GDM1 (cell line): ENCODE data around the gene SLCO3A1.
"Not testable (repeated sequence)": the region's sequence is repeated elsewhere in the genome, so short reads cannot be mapped to it uniquely, and the experiment has no call there.

Source experiments
- DNase-seq: peaks from one replicate; lab custom pipeline; 2025; lab: John Stamatoyannopoulos, UW

Gene SLCO3A1

DNA sequence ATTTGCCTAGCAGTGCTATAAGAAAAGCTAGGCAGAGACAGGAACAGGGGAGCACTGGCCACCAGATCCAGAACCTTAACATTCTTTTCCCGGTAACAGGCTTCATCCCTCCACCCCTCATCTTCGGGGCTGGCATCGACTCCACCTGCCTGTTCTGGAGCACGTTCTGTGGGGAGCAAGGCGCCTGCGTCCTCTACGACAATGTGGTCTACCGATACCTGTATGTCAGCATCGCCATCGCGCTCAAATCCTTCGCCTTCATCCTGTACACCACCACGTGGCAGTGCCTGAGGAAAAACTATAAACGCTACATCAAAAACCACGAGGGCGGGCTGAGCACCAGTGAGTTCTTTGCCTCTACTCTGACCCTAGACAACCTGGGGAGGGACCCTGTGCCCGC, 309.1 kb downstream of the SLCO3A1 start:
- DNase-seq, result no peak

DNA sequence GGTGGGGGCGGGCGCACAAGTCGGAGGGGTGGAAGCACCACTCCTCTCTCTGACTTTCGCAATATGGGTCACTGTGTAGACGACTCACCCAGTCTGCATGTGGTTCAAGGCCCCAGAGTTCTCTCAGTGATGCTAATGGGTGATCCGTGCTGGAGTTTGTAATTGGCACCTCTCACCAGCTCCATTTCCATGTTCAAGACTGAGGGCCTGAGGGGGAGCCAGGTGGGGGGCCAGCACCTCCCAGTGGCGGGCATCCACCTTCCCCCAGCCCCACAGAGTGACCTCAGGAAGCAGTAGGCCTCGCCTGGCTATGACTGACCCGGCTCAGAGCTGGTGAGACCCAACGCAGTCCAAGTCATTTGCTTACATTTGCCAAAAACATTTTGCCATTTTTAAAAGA, 310.1 kb downstream of the SLCO3A1 start:
- DNase-seq, result no peak

DNA sequence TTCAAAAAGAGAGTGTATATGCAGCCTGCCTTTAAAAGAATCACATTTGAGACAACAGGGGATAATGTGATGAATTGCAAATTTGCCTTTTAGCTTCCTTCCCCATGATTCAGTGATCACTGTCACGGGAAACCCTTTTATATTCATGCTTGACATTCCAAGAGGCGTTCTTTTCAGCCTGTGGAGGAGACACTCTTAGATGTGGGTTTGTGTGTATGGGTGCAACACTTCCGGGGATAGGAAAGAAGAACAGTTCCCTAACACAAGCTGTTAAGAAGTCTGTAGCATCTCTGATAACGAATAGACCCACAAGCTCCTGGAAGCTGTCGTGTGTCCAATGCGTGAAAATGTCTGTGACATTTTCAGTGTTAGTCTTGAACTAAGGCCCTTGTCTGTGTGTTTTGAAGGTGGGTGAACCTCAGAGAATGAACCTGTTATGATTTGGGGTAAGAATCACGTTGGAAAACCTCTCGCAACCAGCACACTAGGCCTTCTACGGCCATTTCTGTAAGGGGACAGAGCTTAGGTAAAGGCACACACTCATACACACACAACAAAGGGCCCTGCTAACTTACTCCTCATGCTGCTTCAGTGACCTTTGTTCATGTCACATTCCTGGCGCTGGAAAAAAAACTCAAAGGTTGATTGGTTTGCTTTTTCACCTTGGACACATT, 311.0 kb downstream of the SLCO3A1 start:
- no peak for DNase-seq

DNA sequence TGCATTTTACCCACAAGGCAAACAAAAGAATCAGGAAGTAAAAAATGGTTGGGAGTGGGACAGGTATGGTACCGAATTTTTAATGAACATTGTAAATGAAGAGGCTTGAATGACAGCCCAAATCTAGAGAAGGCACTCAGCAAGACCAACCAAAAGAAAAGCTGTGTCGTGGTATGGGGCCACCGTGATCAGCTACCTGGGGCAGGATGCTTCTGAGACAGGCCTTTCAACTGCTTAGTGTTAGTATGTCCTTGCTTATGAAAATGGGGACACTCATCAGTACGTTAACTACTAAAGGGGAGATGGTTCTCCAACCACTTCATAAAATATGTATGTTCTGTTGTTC, 311.5 kb downstream of the SLCO3A1 start:
- DNase-seq, result no peak

DNA sequence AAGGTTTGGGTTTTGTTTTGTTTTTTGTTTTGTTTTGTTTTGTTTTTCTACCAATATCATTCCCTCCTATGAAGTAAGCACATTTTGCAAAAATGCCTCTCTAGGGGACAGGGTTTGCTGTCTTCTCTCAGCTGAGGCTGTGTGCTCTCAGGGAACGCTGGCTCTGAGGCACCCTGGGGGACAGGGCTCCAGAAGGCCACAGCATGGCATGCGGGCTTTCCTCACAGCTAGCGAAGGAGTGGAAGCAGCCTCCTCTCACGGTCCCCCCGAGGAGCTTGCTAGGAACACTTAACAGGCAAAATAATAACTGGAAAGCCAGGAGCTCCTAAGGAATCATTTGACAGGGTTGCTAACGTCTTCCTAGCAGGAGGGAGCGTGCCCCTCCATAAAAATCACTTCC, 312.5 kb downstream of the SLCO3A1 start:
- DNase-seq, result no peak

DNA sequence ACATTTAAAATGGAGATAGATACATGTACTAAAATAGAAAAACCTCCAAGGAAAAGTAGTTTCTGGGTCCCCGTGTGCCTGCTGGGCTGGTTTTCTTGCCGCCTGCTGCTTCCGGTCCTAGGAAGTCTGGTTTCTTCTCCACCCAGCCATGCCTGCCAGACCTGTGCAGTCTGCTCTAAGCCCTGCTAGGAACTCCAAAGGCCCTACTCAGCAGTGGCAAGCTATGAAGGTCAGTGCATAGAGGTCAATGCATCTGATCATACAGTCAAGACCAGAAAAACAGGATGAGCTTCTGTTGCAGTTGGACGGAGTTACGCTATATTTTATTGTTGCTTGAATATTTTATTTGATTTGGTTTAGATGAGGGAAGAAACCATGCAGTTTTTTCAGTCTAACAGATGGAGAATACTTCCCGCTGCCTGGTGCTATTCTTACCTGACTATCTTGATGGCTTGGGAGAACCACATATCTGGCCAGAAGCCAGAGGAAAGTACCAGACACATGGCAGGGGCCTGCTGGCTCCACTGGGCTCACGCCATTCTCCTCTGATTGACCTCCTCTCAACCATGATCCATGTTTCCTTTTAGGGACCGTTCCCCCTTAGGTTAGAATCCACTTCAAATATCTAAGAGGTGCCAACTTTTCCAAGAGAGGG, 313.4 kb downstream of the SLCO3A1 start:
- DNase-seq, result no peak

DNA sequence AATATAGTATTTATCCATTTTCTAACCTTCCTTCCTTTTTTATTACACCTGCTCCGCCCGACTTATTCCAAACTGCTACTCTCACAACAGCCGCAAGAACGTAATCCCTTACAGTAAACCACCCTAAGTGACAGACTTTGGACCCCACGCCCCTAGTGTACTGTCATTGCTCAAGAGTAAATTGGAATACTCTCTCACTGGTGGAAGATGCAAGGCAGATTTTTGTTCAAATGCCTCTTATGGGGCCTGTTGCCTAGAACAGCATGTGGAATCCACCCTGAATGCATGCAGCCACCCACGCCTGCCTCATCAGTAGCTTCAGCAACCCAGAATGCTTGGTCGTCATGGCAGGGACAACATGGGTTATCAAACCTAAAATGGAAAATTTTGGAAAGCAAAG, 313.9 kb downstream of the SLCO3A1 start:
- DNase-seq, result no peak

DNA sequence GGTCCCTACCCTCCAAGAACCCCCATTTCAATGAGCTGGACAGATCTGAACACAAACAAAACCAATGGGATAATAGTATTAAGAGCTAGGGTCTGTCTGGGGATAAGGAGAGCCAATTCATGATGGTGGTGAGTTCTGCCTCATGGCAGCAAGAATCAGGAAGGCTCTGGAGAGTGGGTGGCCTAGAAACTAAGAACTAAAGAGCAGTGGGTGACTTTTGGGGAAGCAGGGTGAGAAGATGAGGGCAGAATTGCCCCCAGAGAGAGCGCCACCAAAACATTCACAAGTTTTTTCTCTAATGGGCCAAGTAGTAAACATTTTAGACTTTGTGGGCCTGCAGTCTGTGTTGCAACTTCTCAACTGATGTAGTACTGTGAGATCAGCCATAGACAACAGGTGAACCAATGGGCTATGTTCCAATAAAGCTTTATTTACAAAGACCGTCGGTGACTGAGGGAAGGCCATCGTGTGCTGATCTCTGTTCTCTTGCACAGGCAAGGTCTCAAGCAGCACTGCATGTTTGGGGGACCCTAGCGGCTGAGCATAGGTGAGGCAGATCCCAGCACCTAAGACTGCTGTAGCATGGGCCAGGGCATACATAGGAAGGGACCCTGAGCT, 314.7 kb downstream of the SLCO3A1 start:
- no peak for DNase-seq

DNA sequence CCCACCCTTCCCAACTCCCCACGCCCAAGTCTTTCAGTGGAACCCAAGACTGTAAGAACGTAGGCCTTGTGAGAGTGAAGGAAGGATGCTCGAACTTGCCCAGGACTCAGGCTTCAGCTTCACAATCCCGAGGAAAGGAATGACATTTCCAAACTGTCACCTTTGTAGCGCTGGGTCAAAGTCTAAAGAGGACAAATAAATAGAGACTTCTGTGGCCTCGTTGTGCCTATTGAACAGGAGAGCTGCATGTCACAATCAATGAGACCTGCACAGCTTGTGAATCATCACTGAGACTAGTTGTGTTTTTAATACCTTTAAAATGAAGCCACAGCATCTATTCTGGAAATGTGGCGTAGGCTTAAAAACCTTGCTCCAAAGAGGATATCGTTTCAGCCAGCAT, 317.4 kb downstream of the SLCO3A1 start:
- no peak for DNase-seq

DNA sequence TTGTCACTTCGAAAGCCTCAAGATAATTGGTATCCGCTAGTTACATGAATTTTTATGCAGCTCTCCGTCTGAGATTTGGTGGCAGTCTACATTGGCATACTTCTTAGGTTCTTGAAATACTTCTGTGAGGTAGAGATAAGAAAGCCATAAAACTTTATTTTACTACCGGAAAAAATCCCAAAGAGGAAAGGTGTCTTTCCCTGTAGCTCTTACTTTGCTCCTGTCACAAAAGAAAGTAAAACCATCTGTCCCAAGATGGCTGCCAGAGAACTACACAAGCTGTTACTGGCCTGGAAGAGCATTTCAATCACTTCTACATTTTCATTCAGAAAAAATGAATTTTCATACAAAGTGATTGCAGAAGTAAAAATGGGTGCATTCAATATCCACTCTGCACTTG, 325.4 kb downstream of the SLCO3A1 start:
- no peak for DNase-seq

DNA sequence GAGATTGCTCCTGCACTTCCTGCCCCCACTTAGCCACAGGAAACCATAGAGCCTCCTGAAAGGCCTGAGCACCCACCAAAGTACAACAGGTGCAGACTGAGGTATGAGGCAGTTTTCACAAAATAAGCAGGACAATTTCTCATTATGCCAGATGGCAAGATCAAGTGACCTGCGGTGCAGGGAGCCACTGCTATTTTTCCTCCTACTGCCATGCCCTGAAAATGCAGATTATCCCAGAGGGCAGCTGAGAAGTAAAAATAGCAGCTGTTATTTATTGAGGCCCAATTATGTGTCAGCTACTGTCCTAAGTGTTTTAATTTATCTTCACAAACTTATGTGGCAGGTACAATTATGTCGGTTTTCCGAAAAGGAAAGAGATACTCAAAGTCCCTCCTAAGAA, 330.6 kb downstream of the SLCO3A1 start:
- DNase-seq, result no peak

DNA sequence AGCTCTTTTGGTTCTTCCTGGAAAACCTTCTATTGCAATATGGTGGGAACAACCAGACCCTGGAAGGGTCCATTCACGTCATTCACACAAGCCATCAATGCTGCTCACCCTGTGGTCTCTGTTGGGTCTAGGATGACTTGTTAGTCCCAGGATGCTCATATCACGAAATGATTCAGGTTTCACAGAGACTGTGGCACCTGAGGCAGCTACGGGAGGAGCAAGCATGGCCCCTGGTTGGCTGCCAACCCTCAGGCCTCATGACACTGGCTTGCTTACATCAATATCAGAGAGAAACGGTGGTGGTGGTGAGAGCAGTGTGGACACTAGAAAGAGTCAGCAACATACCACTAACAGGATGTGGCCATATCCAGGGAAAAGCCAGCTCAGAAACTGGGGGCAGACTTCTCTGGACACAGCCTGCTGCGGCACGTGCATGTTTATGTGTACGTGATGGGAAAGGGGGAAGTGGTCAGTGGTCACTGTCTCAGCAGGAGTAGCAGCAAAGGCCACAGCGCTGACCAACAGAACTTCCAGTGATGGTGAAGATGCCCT, 331.2 kb downstream of the SLCO3A1 start:
- DNase-seq, result no peak

DNA sequence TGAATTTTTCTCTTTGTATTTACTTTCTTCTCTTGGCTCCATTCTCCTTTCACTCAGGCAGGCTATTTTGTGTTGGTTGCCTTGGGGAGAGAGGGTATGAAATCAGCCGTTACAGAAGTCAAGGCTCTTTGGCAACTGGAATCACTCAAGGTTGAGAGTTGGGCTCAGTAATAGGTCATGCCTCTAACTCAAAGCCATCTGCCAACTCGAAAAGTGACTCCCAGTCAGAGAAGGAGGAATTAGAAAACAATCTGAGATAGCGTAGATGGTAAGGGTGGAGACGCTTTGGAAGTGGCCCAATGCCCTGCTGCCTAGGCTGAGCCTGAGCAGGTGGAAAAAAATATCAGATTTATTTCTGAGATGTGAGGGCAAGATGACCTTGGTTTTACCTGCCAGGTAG, 334.5 kb downstream of the SLCO3A1 start:
- no peak for DNase-seq

DNA sequence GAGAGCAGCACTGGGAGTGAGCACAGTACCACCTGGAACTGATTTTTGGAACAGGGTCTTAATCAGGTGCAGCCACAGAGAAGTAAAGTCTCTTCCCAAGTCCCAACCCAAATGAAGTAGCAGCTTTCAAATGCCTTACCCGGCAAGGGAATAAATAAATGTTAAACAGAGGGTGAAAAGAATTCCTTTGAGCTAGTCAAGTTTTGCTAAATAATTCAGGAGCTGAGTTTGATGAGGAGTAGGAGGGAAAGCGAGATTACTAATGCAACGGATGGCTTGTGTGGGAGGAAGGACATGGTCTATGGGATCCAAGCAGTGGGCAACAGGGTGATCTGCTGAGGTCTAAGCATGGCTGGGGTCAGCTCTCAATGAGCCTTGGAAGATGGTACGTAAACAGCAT, 335.7 kb downstream of the SLCO3A1 start:
- no peak for DNase-seq

DNA sequence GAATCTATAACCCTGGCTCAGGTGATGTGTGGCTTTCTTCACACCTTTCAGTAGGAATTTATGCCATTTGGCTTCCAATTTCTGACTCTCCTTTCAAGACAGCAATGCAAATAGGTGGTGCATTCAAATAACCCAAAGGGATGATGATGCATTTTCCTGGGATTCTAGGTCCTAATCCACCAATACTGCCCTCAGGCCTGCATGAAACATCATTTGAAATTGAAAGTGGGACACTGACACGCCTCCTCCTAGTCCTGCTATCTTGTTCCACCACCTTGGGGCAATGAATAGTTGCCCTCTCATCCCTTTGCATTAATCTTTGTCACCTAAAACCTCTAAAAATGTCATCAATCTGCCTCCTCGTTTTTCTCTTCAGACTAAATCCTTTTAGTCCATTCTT, 341.7 kb downstream of the SLCO3A1 start:
- DNase-seq, result no peak

DNA sequence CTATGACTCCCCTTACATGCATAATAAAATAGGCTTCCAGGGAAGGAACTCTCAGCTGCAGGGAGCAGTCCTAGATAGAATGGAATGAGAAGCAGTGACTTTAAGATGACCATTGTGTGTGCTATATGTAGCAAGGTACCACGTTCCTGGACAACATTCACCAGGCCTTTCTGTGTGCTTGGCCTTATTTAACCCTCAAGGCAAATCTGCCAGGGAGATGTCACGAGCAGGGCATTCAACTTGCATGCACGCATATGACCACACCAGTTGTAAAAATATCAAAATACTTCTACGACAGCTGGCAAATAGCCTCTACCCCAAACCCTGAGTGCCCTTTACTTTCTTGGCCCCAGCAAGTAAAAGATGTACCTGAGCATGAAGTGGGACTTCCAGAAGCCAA, 342.8 kb downstream of the SLCO3A1 start:
- no peak for DNase-seq

DNA sequence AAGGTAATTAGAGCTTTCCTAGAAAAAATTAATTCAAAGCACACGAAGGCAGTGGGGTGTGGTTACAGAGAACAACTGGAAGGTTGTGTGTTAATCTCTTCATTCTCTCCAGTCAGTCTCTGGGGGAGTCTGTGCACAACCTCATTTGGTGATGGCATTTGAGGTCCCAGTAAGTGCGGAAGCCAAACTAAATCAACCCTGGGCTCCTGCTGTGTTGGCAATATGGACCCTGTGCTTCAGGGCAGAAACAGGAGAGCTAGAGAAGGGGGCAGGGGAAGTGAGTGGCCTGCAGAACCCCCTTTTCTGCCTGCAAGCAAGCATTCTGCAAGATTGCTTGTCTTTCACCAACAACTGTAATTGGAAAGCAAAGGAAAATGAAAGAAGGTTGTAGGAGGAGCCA, 344.2 kb downstream of the SLCO3A1 start:
- DNase-seq, result no peak

DNA sequence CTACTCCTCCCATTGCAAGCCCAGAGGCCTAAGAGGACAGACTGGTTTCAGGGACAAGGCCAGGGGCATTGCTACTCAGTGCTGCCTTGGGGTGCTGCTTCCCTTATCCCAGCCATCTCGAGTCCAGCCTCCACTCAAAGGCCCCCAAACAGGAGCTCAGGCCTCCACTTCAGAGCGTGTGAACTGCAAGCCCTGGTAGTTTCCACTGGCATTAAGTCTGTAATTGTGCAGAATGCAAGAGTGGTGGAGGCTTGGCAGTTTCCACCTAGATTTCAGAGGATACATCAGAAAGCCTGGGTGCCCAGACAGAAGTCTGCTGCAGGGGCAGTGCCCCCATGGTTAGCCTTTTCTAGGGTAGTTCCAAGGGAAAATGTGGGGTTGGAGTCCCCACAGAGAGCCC, 347.4 kb downstream of the SLCO3A1 start:
- no peak for DNase-seq

DNA sequence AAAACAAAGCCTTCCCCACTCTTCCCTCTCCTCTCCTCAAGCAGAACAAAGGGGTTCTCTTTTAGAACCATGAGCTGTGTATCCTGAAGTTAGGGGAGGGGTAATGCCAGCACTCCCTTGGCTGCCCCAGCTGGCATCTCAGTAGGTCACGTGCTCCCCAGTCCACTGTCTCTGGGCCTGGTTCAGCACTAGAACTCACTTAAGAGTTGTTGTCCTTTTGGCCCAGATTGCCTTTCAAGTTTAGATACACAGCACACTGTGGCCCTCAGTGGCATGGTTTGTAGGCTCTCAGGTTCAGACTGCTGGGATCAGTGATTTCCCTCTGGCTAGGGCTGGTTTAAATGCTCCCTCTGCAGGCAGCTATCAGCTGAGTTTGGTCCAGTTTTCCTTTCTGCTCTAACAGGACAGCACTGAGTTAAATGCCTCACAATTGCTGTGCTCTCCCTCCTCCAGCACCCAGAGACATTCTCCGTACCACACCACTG, 351.8 kb downstream of the SLCO3A1 start:
- no peak for DNase-seq

DNA sequence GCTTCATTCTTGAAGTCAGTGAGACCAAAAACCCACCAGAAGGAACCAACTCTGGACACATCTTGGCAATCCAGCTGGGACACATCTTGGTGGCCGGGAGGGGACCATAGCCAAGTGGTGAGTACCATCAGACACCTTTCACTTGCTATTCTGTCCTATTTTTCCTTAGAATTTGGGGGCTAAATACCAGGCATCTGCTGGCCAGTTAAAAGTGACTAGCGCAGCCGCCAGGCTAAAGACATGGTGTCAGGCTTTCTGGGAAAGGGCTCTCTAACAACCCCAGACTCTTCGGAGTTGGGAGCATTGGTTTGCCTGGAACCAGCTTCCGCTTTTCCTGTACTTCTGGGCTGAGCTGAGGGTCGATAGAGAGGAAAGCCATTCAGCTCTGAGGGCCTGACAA, 354.1 kb downstream of the SLCO3A1 start:
- DNase-seq, result not testable (repeated sequence)
